CD4-positive, alpha-beta T cell treated with Interleukin-4 for 4 hours (primary cell): Measurements from ENCODE around the gene HRAS.

Experiments used
- DNase-seq: peaks from one replicate; pipeline ENCODE4 v3.0.0-alpha.2; 2020

The HRAS gene

GRCh38 chr11:506995-507726 lies 28.2 kb downstream of the HRAS start, which contains the start of gene RNH1:
TSS of gene RNH1 (minus strand) at chr11:507242. CDS start at chr11:502162, 5,080 bp downstream.
- peak; percentile 95 for DNase-seq

- peak; percentile 95 for DNase-seq
Observed at GRCh38 chr11:506238-506994, 29.0 kb downstream of the HRAS start.

- DNase-seq, result no peak
Observed at GRCh38 chr11:504994-505344, 30.4 kb downstream of the HRAS start.

- no peak for DNase-seq
Observed at GRCh38 chr11:504053-504993, 31.1 kb downstream of the HRAS start.

GRCh38 chr11:503179-503981 lies 32.0 kb downstream of the HRAS start:
- DNase-seq, result peak; percentile 17

GRCh38 chr11:502288-503178 lies 32.8 kb downstream of the HRAS start:
- DNase-seq, result no peak

- DNase-seq, result no peak
Observed at GRCh38 chr11:501683-502287, 33.6 kb downstream of the HRAS start.

- DNase-seq, result no peak
Observed at GRCh38 chr11:501001-501682, 34.2 kb downstream of the HRAS start.

GRCh38 chr11:499201-500076 lies 35.9 kb downstream of the HRAS start:
- DNase-seq, result no peak

GRCh38 chr11:498297-499181 lies 36.8 kb downstream of the HRAS start:
- DNase-seq, result no peak

GRCh38 chr11:497565-498296 lies 37.6 kb downstream of the HRAS start:
- DNase-seq, result no peak

GRCh38 chr11:496834-497564 lies 38.4 kb downstream of the HRAS start:
- no peak for DNase-seq

- no peak for DNase-seq
Observed at GRCh38 chr11:495537-495931, 39.8 kb downstream of the HRAS start.

GRCh38 chr11:494761-495536 lies 40.4 kb downstream of the HRAS start:
- no peak for DNase-seq

- DNase-seq, result no peak
Observed at GRCh38 chr11:492427-493226, 42.7 kb downstream of the HRAS start.
